ENCODE data around the gene GPR39. TPM values are rescaled to one million over a fixed set of nuclear protein-coding genes. Genes with fewer than 3 reads are reported as not detected.

Gene GPR39
- polyA plus RNA-seq, 1 donor from 2014 or later: 1.1 TPM

- H3K4me3 ChIP-seq (ENCODE audit: low read length): no peak overlapping the region
- H3K36me3 ChIP-seq (ENCODE audit: insufficient read depth, low read length): peaks cover 11% of the 10 kb centered on the region
- no peaks in the 10 kb centered on the region for H4K20me1 ChIP-seq (ENCODE audit: insufficient read depth)
- H3F3A ChIP-seq (ENCODE audit: insufficient read depth, low read length, poor library complexity, severe bottlenecking): no peaks in the 10 kb centered on the region
- no peak overlapping the region for H3K9ac ChIP-seq (ENCODE audit: low read length)
- H3K9me3 ChIP-seq (ENCODE audit: low read length): no peaks in the 10 kb centered on the region
- no peaks in the 10 kb centered on the region for H3K79me2 ChIP-seq (replicated peaks; ENCODE audit: insufficient read depth, low read length)
- H2AFZ ChIP-seq (ENCODE audit: low read depth, low read length): no peak overlapping the region
- TF ChIP-seq EP300 (conservative IDR thresholded peaks at IDR 0.05; ENCODE audit: poor library complexity, severe bottlenecking): no peak
- no peak for TF ChIP-seq POLR2AphosphoS5 (IDR thresholded peaks at IDR 0.05)
- no peak for TF ChIP-seq SMC3 (conservative IDR thresholded peaks at IDR 0.05; ENCODE audit: poor library complexity)
- no peak for TF ChIP-seq REST (IDR thresholded peaks at IDR 0.05; ENCODE audit: borderline replicate concordance)
- no peak for TF ChIP-seq RAD21 (conservative IDR thresholded peaks at IDR 0.05)
- no peak for TF ChIP-seq TAF1 (IDR thresholded peaks at IDR 0.05; ENCODE audit: low read depth)
- TF ChIP-seq MXI1 (conservative IDR thresholded peaks at IDR 0.05; ENCODE audit: poor library complexity, severe bottlenecking): no peak
- no peak for TF ChIP-seq CTCF (IDR thresholded peaks at IDR 0.05; ENCODE audit: poor library complexity, severe bottlenecking)
- TF ChIP-seq EZH2 (IDR thresholded peaks at IDR 0.05; ENCODE audit: borderline replicate concordance, insufficient read depth, low read length, poor library complexity, severe bottlenecking): no peak
- no peak overlapping the region for H3K27ac ChIP-seq (ENCODE audit: low read length)
- H3K4me2 ChIP-seq (ENCODE audit: low read length): no peak overlapping the region
- H3K9me2 ChIP-seq (ENCODE audit: insufficient read depth, low read length): no peaks in the 10 kb centered on the region
- no peaks in the 10 kb centered on the region for H3K27me3 ChIP-seq (ENCODE audit: insufficient read depth, low read depth, low read length)
Measured at GRCh38 chr2:132645722-132646539, 229.3 kb downstream of the GPR39 start.

GRCh38 chr2:132646540-132647108 is 230.0 kb downstream of the GPR39 start:
- no peaks in the 10 kb centered on the region for H4K20me1 ChIP-seq (ENCODE audit: insufficient read depth)
- H3K9me3 ChIP-seq (ENCODE audit: low read length): no peaks in the 10 kb centered on the region
- H3K27me3 ChIP-seq (ENCODE audit: insufficient read depth, low read depth, low read length): no peaks in the 10 kb centered on the region
- H3K79me2 ChIP-seq (replicated peaks; ENCODE audit: insufficient read depth, low read length): no peaks in the 10 kb centered on the region
- peaks cover 11% of the 10 kb centered on the region for H3K36me3 ChIP-seq (ENCODE audit: insufficient read depth, low read length)
- H3K9me2 ChIP-seq (ENCODE audit: insufficient read depth, low read length): no peaks in the 10 kb centered on the region
- no peak overlapping the region for H3K27ac ChIP-seq (ENCODE audit: low read length)
- H3K9ac ChIP-seq (ENCODE audit: low read length): no peak overlapping the region
- H3F3A ChIP-seq (ENCODE audit: insufficient read depth, low read length, poor library complexity, severe bottlenecking): no peaks in the 10 kb centered on the region
- no peak overlapping the region for H3K4me3 ChIP-seq (ENCODE audit: low read length)
- no peak for TF ChIP-seq REST (IDR thresholded peaks at IDR 0.05; ENCODE audit: borderline replicate concordance)
- no peak for TF ChIP-seq CTCF (IDR thresholded peaks at IDR 0.05; ENCODE audit: poor library complexity, severe bottlenecking)
- no peak for TF ChIP-seq MXI1 (conservative IDR thresholded peaks at IDR 0.05; ENCODE audit: poor library complexity, severe bottlenecking)
- TF ChIP-seq SMC3 (conservative IDR thresholded peaks at IDR 0.05; ENCODE audit: poor library complexity): no peak
- TF ChIP-seq RAD21 (conservative IDR thresholded peaks at IDR 0.05): no peak
- no peak for TF ChIP-seq EZH2 (IDR thresholded peaks at IDR 0.05; ENCODE audit: borderline replicate concordance, insufficient read depth, low read length, poor library complexity, severe bottlenecking)
- no peak for TF ChIP-seq POLR2AphosphoS5 (IDR thresholded peaks at IDR 0.05)
- no peak for TF ChIP-seq TAF1 (IDR thresholded peaks at IDR 0.05; ENCODE audit: low read depth)
- no peak for TF ChIP-seq EP300 (conservative IDR thresholded peaks at IDR 0.05; ENCODE audit: poor library complexity, severe bottlenecking)
- no peak overlapping the region for H2AFZ ChIP-seq (ENCODE audit: low read depth, low read length)
- H3K4me2 ChIP-seq (ENCODE audit: low read length): no peak overlapping the region
